HepG2 (cell line): ENCODE results near the gene CST4. TPM values are rescaled to one million over a fixed set of nuclear protein-coding genes. Genes with fewer than 3 reads are reported as not detected.
A peak's percentile ranks its signal among the peaks of the same experiment; 100 is the strongest.

ENCODE experiments used
- ELF1 ChIP-seq: sonication (generic); formaldehyde crosslinking; IDR thresholded peaks from 2 replicates; pipeline ENCODE4 v1.4.0; 2020; ENCODE audit warnings: missing genetic modification reagents
- GFI1 ChIP-seq: sonication (generic); formaldehyde crosslinking; IDR thresholded peaks from 2 replicates; pipeline ENCODE4 v1.5.0; 2020; ENCODE audit warnings: missing genetic modification reagents, mild to moderate bottlenecking, borderline replicate concordance
- NFKB2 ChIP-seq: sonication (generic); formaldehyde crosslinking; IDR thresholded peaks from 2 replicates; pipeline ENCODE4 v1.4.0; 2020; ENCODE audit warnings: missing genetic modification reagents, borderline replicate concordance
- POLR2AphosphoS5 ChIP-seq: IDR thresholded peaks from 2 replicates; pipeline ENCODE4 v1.6.1; 2012; ENCODE audit warnings: low read depth, low read length
- RERE ChIP-seq: IDR thresholded peaks from 2 replicates; pipeline ENCODE4 v1.6.1; 2016; ENCODE audit warnings: low read depth, missing genetic modification reagents, missing compliant biosample characterization
- ZBTB1 ChIP-seq: sonication (generic); formaldehyde crosslinking; IDR thresholded peaks from 2 replicates; pipeline ENCODE4 v1.4.0; 2020; ENCODE audit warnings: missing genetic modification reagents, borderline replicate concordance
- ZNF124 ChIP-seq: sonication (generic); formaldehyde crosslinking; IDR thresholded peaks from 2 replicates; pipeline ENCODE4 v1.4.0; 2020; ENCODE audit warnings: missing genetic modification reagents
- ZNF260 ChIP-seq: sonication (generic); formaldehyde crosslinking; IDR thresholded peaks from 2 replicates; pipeline ENCODE4 v1.4.0; 2020; ENCODE audit warnings: missing genetic modification reagents, low read depth, mild to moderate bottlenecking, borderline replicate concordance
- ZNF296 ChIP-seq: sonication (generic); formaldehyde crosslinking; conservative IDR thresholded peaks from 2 replicates; pipeline ENCODE4 v1.5.0; 2020; ENCODE audit warnings: mild to moderate bottlenecking, missing genetic modification reagents
- ZNF354B ChIP-seq: sonication (generic); formaldehyde crosslinking; IDR thresholded peaks from 2 replicates; pipeline ENCODE4 v1.8.0; 2022; ENCODE audit warnings: mild to moderate bottlenecking, missing genetic modification reagents
- ZNF441 ChIP-seq: sonication (generic); formaldehyde crosslinking; IDR thresholded peaks from 2 replicates; pipeline ENCODE4 v1.7.0; 2021; ENCODE audit warnings: missing genetic modification reagents, borderline replicate concordance
- ZNF530 ChIP-seq: sonication (generic); formaldehyde crosslinking; IDR thresholded peaks from 2 replicates; pipeline ENCODE4 v1.5.0; 2020; ENCODE audit warnings: low read depth, mild to moderate bottlenecking, missing genetic modification reagents
- ZNF891 ChIP-seq: sonication (generic); formaldehyde crosslinking; IDR thresholded peaks from 2 replicates; pipeline ENCODE4 v1.5.0; 2020; ENCODE audit warnings: mild to moderate bottlenecking, missing genetic modification reagents
- ZSCAN31 ChIP-seq: sonication (generic); formaldehyde crosslinking; IDR thresholded peaks from 2 replicates; pipeline ENCODE4 v1.5.0; 2020; ENCODE audit warnings: low read depth, mild to moderate bottlenecking, missing genetic modification reagents
- polyA plus RNA-seq, 8 experiments: library from polyadenylated mRNA; depleted of rRNA in 3 of 8; stranded (reverse) in 7 of 8; unstranded in 1 of 8; fragments of >200 nt; fragmentation: Illumina TruSeq in 4 of 8; extraction: Trizol in 4 of 8; gene quantifications; 2 replicates each; pipeline versions ENCODE4 v1.2.1 to v1.2.3, GENCODE V29; 2011 to 2016; ENCODE audit warnings: low read depth in 4 of 8, missing spikeins in 1 of 8, mixed read lengths in 1 of 8; ENCODE audit not compliant: insufficient read depth in 1 of 8
- total RNA-seq, 5 experiments: library from RNA; depleted of rRNA; stranded (reverse); fragments of >200 nt; fragmentation: Illumina TruSeq; extraction: Trizol; gene quantifications; 2 replicates each; pipeline ENCODE4 v1.2.3, GENCODE V29; 2016; ENCODE audit warnings: low read depth in 1 of 5
- TF ChIP-seq, protein P1 (sequence below): sonication (generic); formaldehyde crosslinking; IDR thresholded peaks from 2 replicates; pipeline ENCODE4 v1.5.1; 2020; ENCODE audit warnings: missing genetic modification reagents, mild to moderate bottlenecking, borderline replicate concordance
- TF ChIP-seq, protein P2 (sequence below): IDR thresholded peaks from 2 replicates; pipeline ENCODE4 v1.6.1; 2016; ENCODE audit warnings: low read depth, borderline replicate concordance
- TF ChIP-seq, protein P3 (sequence below): sonication (generic); formaldehyde crosslinking; IDR thresholded peaks from 2 replicates; pipeline ENCODE4 v1.8.1; 2022; ENCODE audit warnings: mild to moderate bottlenecking, missing genetic modification reagents
- TF ChIP-seq, protein P4 (sequence below), 2 experiments: sonication (generic) in 1 of 2; formaldehyde crosslinking in 1 of 2; IDR thresholded peaks; 2 replicates each; pipeline versions ENCODE4 v1.4.0 to v1.6.1; 2016 to 2020; ENCODE audit warnings: borderline replicate concordance in 1 of 2, low read depth in 1 of 2, mild to moderate bottlenecking in 1 of 2, missing genetic modification reagents in 1 of 2

CST4 gene
- total and polyA plus RNA-seq, 2 of the 13 experiments (the other 11 are each of a cell fraction or from before 2014, with no cell fraction given), result not detected

GRCh38 chr20:23636908-23637281 lies 51.9 kb downstream of the CST4 start (continued):
- no peak for TF ChIP-seq RERE
- TF ChIP-seq, protein P1, sequence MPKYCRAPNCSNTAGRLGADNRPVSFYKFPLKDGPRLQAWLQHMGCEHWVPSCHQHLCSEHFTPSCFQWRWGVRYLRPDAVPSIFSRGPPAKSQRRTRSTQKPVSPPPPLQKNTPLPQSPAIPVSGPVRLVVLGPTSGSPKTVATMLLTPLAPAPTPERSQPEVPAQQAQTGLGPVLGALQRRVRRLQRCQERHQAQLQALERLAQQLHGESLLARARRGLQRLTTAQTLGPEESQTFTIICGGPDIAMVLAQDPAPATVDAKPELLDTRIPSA, result no peak
- TF ChIP-seq ZNF530 (CRISPR knock-in tag), result no peak
- no peak for TF ChIP-seq ZSCAN31
- no peak; the same call in 1 of the 2 replicates for TF ChIP-seq POLR2AphosphoS5
- TF ChIP-seq, protein P2, sequence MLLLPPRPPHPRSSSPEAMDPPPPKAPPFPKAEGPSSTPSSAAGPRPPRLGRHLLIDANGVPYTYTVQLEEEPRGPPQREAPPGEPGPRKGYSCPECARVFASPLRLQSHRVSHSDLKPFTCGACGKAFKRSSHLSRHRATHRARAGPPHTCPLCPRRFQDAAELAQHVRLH (CRISPR knock-in tag), result 0 out of 2 replicates have a peak, but pooled peaks have one; percentile 14
- no peak for TF ChIP-seq ZNF441 (CRISPR knock-in tag)
- no peak for TF ChIP-seq ZNF260 (CRISPR knock-in tag)
- TF ChIP-seq ZNF354B (CRISPR knock-in tag), result no peak
- no peak for TF ChIP-seq ZBTB1 (CRISPR knock-in tag)
- 0 out of 2 replicates have a peak, but pooled peaks have one; percentile 20 for TF ChIP-seq ZNF124 (CRISPR knock-in tag)
- TF ChIP-seq ZNF296 (CRISPR knock-in tag), result no peak
- TF ChIP-seq NFKB2 (CRISPR knock-in tag), result no peak
- TF ChIP-seq, protein P3, sequence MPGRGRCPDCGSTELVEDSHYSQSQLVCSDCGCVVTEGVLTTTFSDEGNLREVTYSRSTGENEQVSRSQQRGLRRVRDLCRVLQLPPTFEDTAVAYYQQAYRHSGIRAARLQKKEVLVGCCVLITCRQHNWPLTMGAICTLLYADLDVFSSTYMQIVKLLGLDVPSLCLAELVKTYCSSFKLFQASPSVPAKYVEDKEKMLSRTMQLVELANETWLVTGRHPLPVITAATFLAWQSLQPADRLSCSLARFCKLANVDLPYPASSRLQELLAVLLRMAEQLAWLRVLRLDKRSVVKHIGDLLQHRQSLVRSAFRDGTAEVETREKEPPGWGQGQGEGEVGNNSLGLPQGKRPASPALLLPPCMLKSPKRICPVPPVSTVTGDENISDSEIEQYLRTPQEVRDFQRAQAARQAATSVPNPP (CRISPR knock-in tag), result no peak
- TF ChIP-seq GFI1 (CRISPR knock-in tag), result 0 out of 2 replicates have a peak, but pooled peaks have one; percentile 4
- TF ChIP-seq ZNF891 (CRISPR knock-in tag), result no peak
- TF ChIP-seq, protein P4, sequence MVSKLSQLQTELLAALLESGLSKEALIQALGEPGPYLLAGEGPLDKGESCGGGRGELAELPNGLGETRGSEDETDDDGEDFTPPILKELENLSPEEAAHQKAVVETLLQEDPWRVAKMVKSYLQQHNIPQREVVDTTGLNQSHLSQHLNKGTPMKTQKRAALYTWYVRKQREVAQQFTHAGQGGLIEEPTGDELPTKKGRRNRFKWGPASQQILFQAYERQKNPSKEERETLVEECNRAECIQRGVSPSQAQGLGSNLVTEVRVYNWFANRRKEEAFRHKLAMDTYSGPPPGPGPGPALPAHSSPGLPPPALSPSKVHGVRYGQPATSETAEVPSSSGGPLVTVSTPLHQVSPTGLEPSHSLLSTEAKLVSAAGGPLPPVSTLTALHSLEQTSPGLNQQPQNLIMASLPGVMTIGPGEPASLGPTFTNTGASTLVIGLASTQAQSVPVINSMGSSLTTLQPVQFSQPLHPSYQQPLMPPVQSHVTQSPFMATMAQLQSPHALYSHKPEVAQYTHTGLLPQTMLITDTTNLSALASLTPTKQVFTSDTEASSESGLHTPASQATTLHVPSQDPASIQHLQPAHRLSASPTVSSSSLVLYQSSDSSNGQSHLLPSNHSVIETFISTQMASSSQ (IDR thresholded peaks at IDR 0.05; ENCODE audit: low read depth), result no peak
- TF ChIP-seq, protein P4 (CRISPR knock-in tag; IDR thresholded peaks at IDR 0.05; ENCODE audit: borderline replicate concordance), result no peak
- no peak for TF ChIP-seq ELF1 (CRISPR knock-in tag)
